Left lung (tissue), 10 donors: ENCODE measurements around the gene HAGHL. TPM values are rescaled to one million over a fixed set of nuclear protein-coding genes. Genes with fewer than 3 reads are reported as not detected.
A peak's percentile ranks its signal among the peaks of the same experiment; 100 is the strongest.

Experiments used
- ATAC-seq: fragments of 200-7000 bp; cut with Tn5 transposase; one replicate; pipeline ENCODE4 v1.9.1; 2020; ENCODE audit warnings: moderate library complexity
- DNase-seq, 4 donors: peaks; one replicate each; pipeline ENCODE4 v3.0.0-alpha.2; 2013 to 2020
- H3K27ac ChIP-seq, 2 donors: fragments of 200-600 bp; sonication (generic) in 1 of 2; one replicate each; pipeline versions ENCODE4 v1.5.0 to v1.8.0; 2020 to 2021
- H3K27me3 ChIP-seq, 2 donors: fragments of 200-600 bp; sonication (generic) in 1 of 2; one replicate each; pipeline versions ENCODE4 v1.5.0 to v1.8.0; 2020 to 2021
- H3K36me3 ChIP-seq, 2 donors: fragments of 200-600 bp; sonication (generic) in 1 of 2; one replicate each; pipeline versions ENCODE4 v1.5.0 to v1.8.0; 2020 to 2021
- H3K4me1 ChIP-seq, 2 donors: fragments of 200-600 bp; one replicate each; pipeline ENCODE4 v1.8.0; 2021
- H3K4me3 ChIP-seq, 2 donors: fragments of 200-600 bp; sonication (generic) in 1 of 2; one replicate each; pipeline versions ENCODE4 v1.5.0 to v1.8.0; 2020 to 2021; ENCODE audit warnings: mild to moderate bottlenecking in 1 of 2
- H3K9me3 ChIP-seq, 2 donors: fragments of 200-600 bp; sonication (generic) in 1 of 2; one replicate each; pipeline versions ENCODE4 v1.5.0 to v1.8.0; 2020 to 2021
- CTCF ChIP-seq, 2 donors: fragments of 200-600 bp; sonication (generic) in 1 of 2; IDR thresholded peaks; one replicate each; pipeline versions ENCODE4 v1.5.0 to v1.8.0; 2021; ENCODE audit warnings: antibody characterized with exemption in 2 of 2
- intact Hi-C, 2 donors: fragments of 100-400 bp; cut with DNase I; formaldehyde crosslinking; loops; one replicate each; pipeline versions ENCODE4 v1.11.2 to v1.14.2; 2022
- polyA plus RNA-seq, 6 donors: library from polyadenylated mRNA; unstranded; fragments of 120-200 nt; gene quantifications; one replicate each; pipeline ENCODE4 v1.2.1, GENCODE V29; 2013; ENCODE audit not compliant: insufficient read length in 6 of 6
- total RNA-seq, 2 donors: library from RNA; stranded (reverse); fragmentation: NEBNext Ultra II Directional; extraction: Animal tissue kit (Norgen Biotek cat#: 25700); gene quantifications; one replicate each; pipeline ENCODE4 v1.2.1, GENCODE V29; 2021
- donor health status: DM: no; HTN: yes; CAD: no.
- donor health status: DM: no; HTN: no; CAD: no.

Gene HAGHL
- total and polyA plus RNA-seq, 8 donors: 2.4 to 9.9 (median 4.4) TPM

- Histone ChIP-seq H3K27ac (peak overlapping the region; percentile 86 to 87), H3K9me3 (no peaks in the 10 kb centered on the region), H3K4me1 (peaks cover 14 to 45% of the 10 kb centered on the region in 2 donors), H3K4me3 (peak overlapping the region; percentile 77 to 80), H3K36me3 (peaks cover 0 to 4% of the 10 kb centered on the region in 2 donors), H3K27me3 (peaks cover 0 to 42% of the 10 kb centered on the region in 2 donors)
- intact Hi-C loops: no loop called here
- ATAC-seq: no peak
- no peak for TF ChIP-seq CTCF (IDR thresholded peaks at IDR 0.05)
- DNase-seq: no peak
Measured at GRCh38 chr16:719815-720446, 7.0 kb upstream of the HAGHL start.

- H3K4me3 ChIP-seq: peak overlapping the region; percentile 77 to 80
- H3K4me1 ChIP-seq: peaks cover 14 to 41% of the 10 kb centered on the region in 2 donors
- H3K27ac ChIP-seq: peak overlapping the region; percentile 86 to 87
- TF ChIP-seq CTCF (IDR thresholded peaks at IDR 0.05): no peak
- intact Hi-C loops: no loop called here
- H3K36me3 ChIP-seq: peaks cover 0 to 4% of the 10 kb centered on the region in 2 donors
- no peaks in the 10 kb centered on the region for H3K9me3 ChIP-seq
- ATAC-seq (peak; percentile 37), DNase-seq (peak in 2 of 4 donors; percentile 50 to 72)
- H3K27me3 ChIP-seq: peaks cover 0 to 42% of the 10 kb centered on the region in 2 donors
Measured at GRCh38 chr16:720447-720989, 6.4 kb upstream of the HAGHL start.

GRCh38 chr16:720990-721764, 5.7 kb upstream of the HAGHL start, which contains the start of gene ANTKMT:
Gene ANTKMT (plus strand): TSS chr16:721146. CDS start chr16:721275, 129 bp downstream.
- peak within 1 kb of the TSS; percentile 77 to 80 for H3K4me3 ChIP-seq
- ATAC-seq (peak; percentile 85), DNase-seq (peak; percentile 77 to 95 (median 82))
- H3K4me1 ChIP-seq: peaks cover 11 to 36% of the 10 kb centered on the region in 2 donors
- intact Hi-C loops: no loop called here
- TF ChIP-seq CTCF (IDR thresholded peaks at IDR 0.05): no peak
- H3K36me3 ChIP-seq: peaks cover 0 to 4% of the 10 kb centered on the region in 2 donors
- peak within 1 kb of the TSS; percentile 86 to 87 for H3K27ac ChIP-seq
- H3K9me3 ChIP-seq: no peaks in the 10 kb centered on the region
- peaks cover 0 to 42% of the 10 kb centered on the region in 2 donors for H3K27me3 ChIP-seq

- ATAC-seq (no peak), DNase-seq (no peak)
- Histone ChIP-seq H3K36me3 (peaks cover 0 to 4% of the 10 kb centered on the region in 2 donors), H3K4me1 (peaks cover 9 to 37% of the 10 kb centered on the region in 2 donors), H3K27ac (peak overlapping the region in 1 of 2 donors; percentile 86), H3K27me3 (peaks cover 0 to 42% of the 10 kb centered on the region in 2 donors), H3K4me3 (peak overlapping the region; percentile 77 to 80), H3K9me3 (no peaks in the 10 kb centered on the region)
- TF ChIP-seq CTCF (IDR thresholded peaks at IDR 0.05): no peak
- intact Hi-C loops: no loop called here
Measured at GRCh38 chr16:721765-722540, 5.0 kb upstream of the HAGHL start.
